ENCODE results near the gene TAL2.

TAL2 gene

GRCh38 chr9:105656131-105656921 is 5.9 kb upstream of the TAL2 start:
- TF ChIP-seq CTCF (conservative IDR thresholded peaks at IDR 0.05; ENCODE audit: low read depth, low read length), result no peak
- H3K27ac ChIP-seq, result no peak overlapping the region
- H3K27me3 ChIP-seq (ENCODE audit: insufficient read depth, low read depth), result no peaks in the 10 kb centered on the region
- no peak overlapping the region for H3K4me2 ChIP-seq
- no peaks in the 10 kb centered on the region for H3K79me2 ChIP-seq (ENCODE audit: insufficient read depth, low read depth)
- no peaks in the 10 kb centered on the region for H4K20me1 ChIP-seq (ENCODE audit: insufficient read depth)
- no peak overlapping the region for H2AFZ ChIP-seq (ENCODE audit: low read depth)
- no peaks in the 10 kb centered on the region for H3K36me3 ChIP-seq (ENCODE audit: insufficient read depth)
- H3K4me3 ChIP-seq (IDR thresholded peaks at IDR 0.05; ENCODE audit: insufficient read depth, low read depth, low read length), result no peak overlapping the region
- H3K4me1 ChIP-seq (ENCODE audit: low read depth, poor library complexity, severe bottlenecking), result no peaks in the 10 kb centered on the region
- no peak overlapping the region for H3K9ac ChIP-seq

GRCh38 chr9:105658351-105658750 is 3.9 kb upstream of the TAL2 start:
- Histone ChIP-seq H3K27ac (no peak overlapping the region), H3K4me2 (no peak overlapping the region), H3K9ac (no peak overlapping the region), H4K20me1 (ENCODE audit: insufficient read depth) (no peaks in the 10 kb centered on the region), H2AFZ (ENCODE audit: low read depth) (no peak overlapping the region), H3K4me3 (IDR thresholded peaks at IDR 0.05; ENCODE audit: insufficient read depth, low read depth, low read length) (no peak overlapping the region), H3K36me3 (ENCODE audit: insufficient read depth) (no peaks in the 10 kb centered on the region), H3K79me2 (ENCODE audit: insufficient read depth, low read depth) (no peaks in the 10 kb centered on the region), H3K27me3 (ENCODE audit: insufficient read depth, low read depth) (no peaks in the 10 kb centered on the region), H3K4me1 (ENCODE audit: low read depth, poor library complexity, severe bottlenecking) (no peaks in the 10 kb centered on the region)
- TF ChIP-seq CTCF (conservative IDR thresholded peaks at IDR 0.05; ENCODE audit: low read depth, low read length), result no peak

GRCh38 chr9:105661011-105661410 is 1.2 kb upstream of the TAL2 start:
- Histone ChIP-seq H3K4me3 (IDR thresholded peaks at IDR 0.05; ENCODE audit: insufficient read depth, low read depth, low read length) (no peak overlapping the region), H3K27me3 (ENCODE audit: insufficient read depth, low read depth) (no peaks in the 10 kb centered on the region), H3K79me2 (ENCODE audit: insufficient read depth, low read depth) (no peaks in the 10 kb centered on the region), H2AFZ (ENCODE audit: low read depth) (no peak overlapping the region), H3K4me1 (ENCODE audit: low read depth, poor library complexity, severe bottlenecking) (no peaks in the 10 kb centered on the region), H3K9ac (no peak overlapping the region), H3K36me3 (ENCODE audit: insufficient read depth) (no peaks in the 10 kb centered on the region), H3K4me2 (no peak overlapping the region), H4K20me1 (ENCODE audit: insufficient read depth) (no peaks in the 10 kb centered on the region), H3K27ac (no peak overlapping the region)
- TF ChIP-seq CTCF (conservative IDR thresholded peaks at IDR 0.05; ENCODE audit: low read depth, low read length), result no peak

GRCh38 chr9:105663914-105664313 is 1.7 kb downstream of the TAL2 start:
- no peak overlapping the region for H2AFZ ChIP-seq (ENCODE audit: low read depth)
- no peak for TF ChIP-seq CTCF (conservative IDR thresholded peaks at IDR 0.05; ENCODE audit: low read depth, low read length)

More at GRCh38 chr9:105663914-105664313, 1.7 kb downstream of the TAL2 start:
- H3K36me3 ChIP-seq (ENCODE audit: insufficient read depth), result no peaks in the 10 kb centered on the region
- no peak overlapping the region for H3K4me2 ChIP-seq
- H4K20me1 ChIP-seq (ENCODE audit: insufficient read depth), result no peaks in the 10 kb centered on the region
- H3K4me1 ChIP-seq (ENCODE audit: low read depth, poor library complexity, severe bottlenecking), result no peaks in the 10 kb centered on the region
- H3K9ac ChIP-seq, result no peak overlapping the region
- no peak overlapping the region for H3K27ac ChIP-seq
- no peak overlapping the region for H3K4me3 ChIP-seq (IDR thresholded peaks at IDR 0.05; ENCODE audit: insufficient read depth, low read depth, low read length)
- H3K79me2 ChIP-seq (ENCODE audit: insufficient read depth, low read depth), result no peaks in the 10 kb centered on the region
- no peaks in the 10 kb centered on the region for H3K27me3 ChIP-seq (ENCODE audit: insufficient read depth, low read depth)

Measured in KMS-11 (cell line).